OCI-LY1 (cell line): ENCODE measurements around the gene PTGIS.
"Not testable (repeated sequence)": the region's sequence is repeated elsewhere in the genome, so short reads cannot be mapped to it uniquely, and the experiment has no call there.

Experiments
- H2AFZ ChIP-seq: fragments of 200-600 bp; sonication (generic), shearing (Covaris generic); 2 replicates; pipeline ENCODE4 v1.6.0; 2014; ENCODE audit warnings: antibody characterized with exemption, mild to moderate bottlenecking, low read length
- H3F3A ChIP-seq: fragments of 200-600 bp; sonication (generic), shearing (Covaris generic); 2 replicates; pipeline ENCODE4 v1.6.0; 2014; ENCODE audit warnings: mild to moderate bottlenecking, antibody characterized with exemption, low read length, moderate library complexity; ENCODE audit not compliant: insufficient read depth
- H3K27ac ChIP-seq: fragments of 200-600 bp; sonication (generic); 2 replicates; pipeline ENCODE4 v1.5.1; 2014; ENCODE audit warnings: low read length, mixed run types, mild to moderate bottlenecking, low read depth; ENCODE audit not compliant: poor library complexity, severe bottlenecking
- H3K27me3 ChIP-seq: fragments of 200-600 bp; sonication (generic); 2 replicates; pipeline ENCODE4 v1.6.0; 2014; ENCODE audit warnings: antibody characterized with exemption, mild to moderate bottlenecking, low read length, moderate library complexity; ENCODE audit not compliant: insufficient read depth
- H3K36me3 ChIP-seq: fragments of 200-600 bp; sonication (generic); 2 replicates; pipeline ENCODE4 v1.6.1; 2014; ENCODE audit warnings: mild to moderate bottlenecking, antibody characterized with exemption, low read length, moderate library complexity, mixed read lengths; ENCODE audit not compliant: insufficient read depth
- H3K4me1 ChIP-seq: fragments of 200-600 bp; sonication (generic); 2 replicates; pipeline ENCODE4 v1.5.1; 2014; ENCODE audit warnings: mild to moderate bottlenecking, low read length, moderate library complexity; ENCODE audit not compliant: insufficient read depth, severe bottlenecking
- H3K4me2 ChIP-seq: fragments of 200-600 bp; sonication (generic), shearing (Covaris generic); 2 replicates; pipeline ENCODE4 v1.6.1; 2014; ENCODE audit warnings: low read length
- H3K4me3 ChIP-seq: fragments of 200-600 bp; sonication (generic); 2 replicates; pipeline ENCODE4 v1.5.1; 2014; ENCODE audit warnings: low read length, low read depth, mild to moderate bottlenecking, mixed read lengths; ENCODE audit not compliant: poor library complexity, severe bottlenecking
- H3K79me2 ChIP-seq: fragments of 200-600 bp; shearing (Covaris generic); 2 replicates; pipeline ENCODE4 v1.6.1; 2016; ENCODE audit warnings: mixed run types, low read length, mixed read lengths; ENCODE audit not compliant: insufficient read depth
- H3K9ac ChIP-seq: fragments of 200-600 bp; sonication (generic), shearing (Covaris generic); 2 replicates; pipeline ENCODE4 v1.6.1; 2014; ENCODE audit warnings: mild to moderate bottlenecking, low read length, mixed read lengths
- H3K9me2 ChIP-seq: fragments of 200-600 bp; sonication (generic), shearing (Covaris generic); 2 replicates; pipeline ENCODE4 v1.6.1; 2014; ENCODE audit warnings: low read depth, mild to moderate bottlenecking, low read length, mixed read lengths
- H3K9me3 ChIP-seq: fragments of 200-600 bp; shearing (Covaris generic); 2 replicates; pipeline ENCODE4 v1.6.1; 2014; ENCODE audit warnings: low read length, mixed read lengths
- H4K20me1 ChIP-seq: fragments of 200-600 bp; sonication (generic), shearing (Covaris generic); 2 replicates; pipeline ENCODE4 v1.6.0; 2016; ENCODE audit warnings: mild to moderate bottlenecking, low read length; ENCODE audit not compliant: insufficient read depth
- CTCF ChIP-seq: fragments of 200-600 bp; sonication (generic), shearing (Covaris generic); IDR thresholded peaks from 2 replicates; pipeline ENCODE4 v1.5.1; 2017; ENCODE audit warnings: mild to moderate bottlenecking, antibody characterized with exemption, low read length, moderate library complexity, mixed read lengths
- EZH2 ChIP-seq: fragments of 200-600 bp; sonication (generic), shearing (Covaris generic); IDR thresholded peaks from 2 replicates; pipeline ENCODE4 v1.8.0; 2017; ENCODE audit warnings: borderline replicate concordance, mixed run types, mild to moderate bottlenecking, antibody characterized with exemption, low read length, moderate library complexity, mixed read lengths

The PTGIS gene

DNA sequence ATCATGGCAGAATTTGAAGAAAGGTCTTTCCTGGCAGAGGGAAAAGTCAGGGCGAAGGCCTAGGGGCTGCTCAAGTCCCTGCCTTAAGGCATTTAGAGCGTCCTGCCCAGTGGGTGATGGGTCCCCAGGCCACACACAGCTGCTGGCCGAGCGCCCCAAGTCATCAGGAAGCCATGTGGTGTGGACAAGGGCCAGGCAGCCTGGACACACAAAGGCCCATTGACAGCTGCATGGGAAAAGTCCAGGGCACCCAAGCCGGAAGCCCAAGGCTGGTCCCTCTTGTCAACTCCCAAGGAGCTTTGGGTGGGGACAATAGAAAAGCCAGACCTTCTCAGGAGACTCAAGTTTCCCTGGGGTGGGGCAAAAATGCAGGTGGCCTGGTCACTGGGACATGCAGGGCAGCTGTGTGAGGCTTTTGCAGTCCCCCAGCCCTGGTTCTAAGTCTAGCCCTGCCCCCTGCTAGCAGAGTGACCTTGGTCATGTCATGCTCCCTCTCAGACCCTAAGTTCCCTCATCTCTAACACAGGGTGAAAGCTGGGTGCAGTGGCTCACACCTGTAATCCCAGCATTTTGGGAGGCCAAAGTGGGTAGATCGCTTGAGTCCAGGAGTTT, 44.3 kb upstream of the PTGIS start:
- H2AFZ ChIP-seq: no peak overlapping the region

GRCh38 chr20:49611539-49612126, 43.7 kb upstream of the PTGIS start:
- H3K27ac ChIP-seq: peak overlapping the region; percentile 13
- H2AFZ ChIP-seq, H3K9ac ChIP-seq, H3K27me3 ChIP-seq, H4K20me1 ChIP-seq, H3F3A ChIP-seq, H3K79me2 ChIP-seq, H3K9me2 ChIP-seq, H3K36me3 ChIP-seq, H3K9me3 ChIP-seq: not testable (repeated sequence)
- H3K4me1 ChIP-seq: peaks cover 25% of the 10 kb centered on the region
- H3K4me2 ChIP-seq: peak overlapping the region; percentile 76; the same call in 1 of the 2 replicates
- peak overlapping the region; percentile 57 for H3K4me3 ChIP-seq

More for the DNA sequence above, 44.3 kb upstream of the PTGIS start:
- Histone ChIP-seq H3K27ac (peak overlapping the region; percentile 28), H3K27me3 (no peaks in the 10 kb centered on the region), H3K4me1 (peaks cover 25% of the 10 kb centered on the region), H3K79me2 (no peaks in the 10 kb centered on the region), H3K36me3 (no peaks in the 10 kb centered on the region), H3K9ac (no peak overlapping the region), H3F3A (no peaks in the 10 kb centered on the region), H3K9me3 (no peaks in the 10 kb centered on the region), H3K9me2 (no peaks in the 10 kb centered on the region), H3K4me3 (no peak overlapping the region), H4K20me1 (no peaks in the 10 kb centered on the region), H3K4me2 (no peak overlapping the region)
- TF ChIP-seq CTCF: no peak
- no peak for TF ChIP-seq EZH2

- peak; percentile 98 for TF ChIP-seq CTCF
- no peak for TF ChIP-seq EZH2
- Histone ChIP-seq H3K79me2 (no peaks in the 10 kb centered on the region), H3K9ac (peak overlapping the region; percentile 66)
Measured at GRCh38 chr20:49610691-49611538, 43.0 kb upstream of the PTGIS start.

More at GRCh38 chr20:49610691-49611538, 43.0 kb upstream of the PTGIS start:
- no peaks in the 10 kb centered on the region for H3K36me3 ChIP-seq
- H3K9me2 ChIP-seq: no peaks in the 10 kb centered on the region
- H4K20me1 ChIP-seq: no peaks in the 10 kb centered on the region
- H3K27me3 ChIP-seq: no peaks in the 10 kb centered on the region
- peak overlapping the region; percentile 80 for H2AFZ ChIP-seq
- peak overlapping the region; percentile 57 for H3K4me3 ChIP-seq
- peak overlapping the region; percentile 76 for H3K4me2 ChIP-seq
- peak overlapping the region; percentile 13 for H3K27ac ChIP-seq
- H3F3A ChIP-seq: no peaks in the 10 kb centered on the region
- H3K4me1 ChIP-seq: peaks cover 22% of the 10 kb centered on the region
- no peaks in the 10 kb centered on the region for H3K9me3 ChIP-seq
